GM13976 (cell line): ENCODE results near the gene CENPVL3.

Source experiments
- DNase-seq: peaks from one replicate; pipeline ENCODE4 v3.0.0; 2012; ENCODE audit warnings: low spot score
- in situ Hi-C: fragments of 300-500 bp; cut with MboI; formaldehyde crosslinking; loops from one replicate; pipeline ENCODE4 v1.12.0; 2022; ENCODE audit warnings: low sequenced_read_pairs, mixed read lengths, inconsistent platforms; ENCODE audit not compliant: unreplicated experiment
- TF ChIP-seq, protein P1 (sequence below): IDR thresholded peaks from 2 replicates; pipeline ENCODE4 v1.5.1; 2012; ENCODE audit warnings: borderline replicate concordance, mild to moderate bottlenecking; ENCODE audit not compliant: insufficient read depth; ENCODE audit errors: extremely low read depth, missing control alignments, control extremely low read depth

CENPVL3 gene

DNA sequence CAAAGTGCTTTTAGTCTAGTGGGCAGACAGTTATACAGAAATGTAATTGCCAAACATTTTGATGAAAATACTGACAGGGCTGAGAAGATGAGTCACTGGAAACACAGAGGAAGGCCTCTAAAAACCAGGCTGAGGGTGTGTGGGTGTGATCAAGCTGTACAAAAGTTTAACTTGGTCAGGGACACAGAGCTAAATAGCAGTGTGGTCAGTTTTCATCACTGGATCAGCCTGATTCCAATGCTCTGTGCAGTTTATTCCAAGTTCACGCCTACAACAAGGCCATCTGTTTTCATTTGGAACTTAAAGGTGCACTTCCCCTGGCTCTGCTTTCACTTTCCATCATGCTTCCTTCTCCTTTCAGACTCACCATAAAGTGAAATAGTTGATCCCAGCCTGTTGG, 10.6 kb downstream of the CENPVL3 start:
- no peak for DNase-seq
- TF ChIP-seq, protein P1, sequence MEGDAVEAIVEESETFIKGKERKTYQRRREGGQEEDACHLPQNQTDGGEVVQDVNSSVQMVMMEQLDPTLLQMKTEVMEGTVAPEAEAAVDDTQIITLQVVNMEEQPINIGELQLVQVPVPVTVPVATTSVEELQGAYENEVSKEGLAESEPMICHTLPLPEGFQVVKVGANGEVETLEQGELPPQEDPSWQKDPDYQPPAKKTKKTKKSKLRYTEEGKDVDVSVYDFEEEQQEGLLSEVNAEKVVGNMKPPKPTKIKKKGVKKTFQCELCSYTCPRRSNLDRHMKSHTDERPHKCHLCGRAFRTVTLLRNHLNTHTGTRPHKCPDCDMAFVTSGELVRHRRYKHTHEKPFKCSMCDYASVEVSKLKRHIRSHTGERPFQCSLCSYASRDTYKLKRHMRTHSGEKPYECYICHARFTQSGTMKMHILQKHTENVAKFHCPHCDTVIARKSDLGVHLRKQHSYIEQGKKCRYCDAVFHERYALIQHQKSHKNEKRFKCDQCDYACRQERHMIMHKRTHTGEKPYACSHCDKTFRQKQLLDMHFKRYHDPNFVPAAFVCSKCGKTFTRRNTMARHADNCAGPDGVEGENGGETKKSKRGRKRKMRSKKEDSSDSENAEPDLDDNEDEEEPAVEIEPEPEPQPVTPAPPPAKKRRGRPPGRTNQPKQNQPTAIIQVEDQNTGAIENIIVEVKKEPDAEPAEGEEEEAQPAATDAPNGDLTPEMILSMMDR: no peak
- in situ Hi-C loops: no loop called here

DNA sequence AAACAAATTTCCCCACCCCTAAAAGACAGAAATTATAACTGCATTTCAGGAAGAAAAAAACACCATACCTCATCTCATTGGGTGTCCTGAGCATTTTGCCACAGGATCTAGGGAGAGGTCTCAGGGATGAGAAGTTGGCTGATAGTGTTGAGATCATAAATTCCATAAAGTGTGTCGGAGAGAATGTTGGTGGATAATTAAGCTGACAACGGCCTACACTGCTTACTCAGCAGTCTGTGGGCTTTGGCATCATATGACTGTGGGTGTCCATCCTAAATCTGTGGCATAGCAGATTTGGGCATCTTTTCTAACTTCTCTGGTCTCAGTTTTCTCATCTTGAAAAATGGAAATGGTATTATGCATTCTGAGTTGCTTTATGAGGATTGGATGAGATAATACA, 12.3 kb downstream of the CENPVL3 start:
- no peak for DNase-seq
- in situ Hi-C loops: no loop called here

DNA sequence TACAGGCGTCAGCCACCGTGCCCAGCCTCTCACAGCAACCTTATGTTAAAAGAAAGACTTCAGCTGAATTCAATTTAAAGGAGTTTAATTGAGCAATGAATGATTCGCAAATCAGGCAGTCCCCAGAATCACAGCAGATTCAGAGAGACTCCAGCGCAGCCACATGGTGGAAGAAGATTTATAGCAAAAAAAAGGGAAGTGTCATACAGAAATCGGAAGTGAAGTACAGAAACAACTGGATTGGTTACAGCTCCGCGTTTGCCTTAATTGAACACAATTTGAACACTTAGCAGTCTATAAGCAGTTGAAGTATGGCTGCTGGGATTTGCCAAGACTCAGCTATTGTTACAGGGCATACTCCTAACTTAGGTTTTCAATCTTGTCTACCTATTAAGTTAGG, 19.8 kb downstream of the CENPVL3 start:
- in situ Hi-C loops: no loop called here
- TF ChIP-seq, protein P1: no peak
- DNase-seq: no peak

More for the DNA sequence above, 12.3 kb downstream of the CENPVL3 start:
- TF ChIP-seq, protein P1: no peak

DNA sequence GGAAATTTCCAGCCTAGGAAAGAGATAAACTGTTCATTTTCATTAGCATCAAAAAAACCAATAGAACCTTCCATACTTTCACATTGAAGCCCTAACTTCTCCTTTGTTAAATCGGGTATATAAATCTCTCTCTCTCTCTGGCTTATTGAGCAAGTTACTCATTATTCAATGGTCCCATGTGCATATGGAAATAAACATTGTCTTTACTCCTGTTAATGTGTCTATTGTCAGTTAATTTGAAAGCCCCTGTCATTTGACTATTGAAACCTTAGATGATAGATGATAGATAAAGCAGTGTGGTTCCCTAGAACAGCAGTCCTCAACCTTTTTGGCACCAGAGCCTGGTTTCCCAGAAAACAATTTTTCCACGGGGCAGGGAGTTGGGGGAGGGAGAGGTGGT, 46.8 kb downstream of the CENPVL3 start:
- in situ Hi-C loops: no loop called here
- no peak for DNase-seq
- TF ChIP-seq, protein P1: no peak

DNA sequence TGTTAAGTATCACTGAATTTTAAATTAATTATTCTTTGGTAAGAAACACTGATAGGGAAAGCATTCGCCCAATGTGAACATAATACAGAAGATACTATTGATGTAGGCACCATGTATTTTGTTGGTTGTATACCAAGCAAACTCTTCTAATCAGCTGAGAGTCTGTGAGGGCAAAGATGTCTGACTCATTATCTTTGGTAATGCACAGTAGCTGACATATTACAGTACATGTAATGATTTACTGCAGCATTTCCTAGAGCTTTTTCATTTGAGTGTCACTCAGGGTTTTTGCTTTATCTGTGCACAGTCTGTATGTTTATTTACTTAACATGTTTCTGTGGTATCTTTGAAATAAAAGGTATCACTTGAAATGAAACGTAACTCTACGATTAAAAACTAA, 49.2 kb downstream of the CENPVL3 start:
- TF ChIP-seq, protein P1: no peak
- DNase-seq: no peak
- in situ Hi-C loops: no loop called here

DNA sequence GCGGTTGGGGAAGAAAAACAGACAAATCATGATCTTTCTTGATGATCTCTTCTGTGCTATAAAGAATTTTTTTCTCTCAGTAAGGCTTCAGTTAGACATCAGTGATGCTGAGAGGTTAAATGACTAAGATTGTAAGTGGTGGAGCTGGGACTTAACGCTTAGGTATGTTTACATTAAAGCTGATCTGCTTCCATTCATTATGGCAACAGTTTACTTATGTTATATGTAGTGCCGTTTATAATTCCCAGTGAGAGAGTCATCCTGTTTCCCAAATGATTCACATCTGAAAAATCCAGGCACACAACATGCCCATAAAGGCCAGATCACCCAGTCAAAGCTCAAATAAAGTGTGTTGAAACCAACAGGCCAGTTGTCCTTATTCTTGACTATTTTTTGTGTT, 50.1 kb downstream of the CENPVL3 start:
- in situ Hi-C loops: no loop called here
- DNase-seq: no peak
- TF ChIP-seq, protein P1: no peak
